ENCODE data around the gene ETS2. TPM values are rescaled to one million over a fixed set of nuclear protein-coding genes. Genes with fewer than 3 reads are reported as not detected.

ETS2 gene
- total RNA-seq (ENCODE audit: unreplicated experiment) = 16.2 TPM
- long read RNA-seq, partial matches to known transcripts = 1 of 5 reads
- long read RNA-seq, other reads (novel, unspliced or antisense) = 0 of 5 reads

DNA sequence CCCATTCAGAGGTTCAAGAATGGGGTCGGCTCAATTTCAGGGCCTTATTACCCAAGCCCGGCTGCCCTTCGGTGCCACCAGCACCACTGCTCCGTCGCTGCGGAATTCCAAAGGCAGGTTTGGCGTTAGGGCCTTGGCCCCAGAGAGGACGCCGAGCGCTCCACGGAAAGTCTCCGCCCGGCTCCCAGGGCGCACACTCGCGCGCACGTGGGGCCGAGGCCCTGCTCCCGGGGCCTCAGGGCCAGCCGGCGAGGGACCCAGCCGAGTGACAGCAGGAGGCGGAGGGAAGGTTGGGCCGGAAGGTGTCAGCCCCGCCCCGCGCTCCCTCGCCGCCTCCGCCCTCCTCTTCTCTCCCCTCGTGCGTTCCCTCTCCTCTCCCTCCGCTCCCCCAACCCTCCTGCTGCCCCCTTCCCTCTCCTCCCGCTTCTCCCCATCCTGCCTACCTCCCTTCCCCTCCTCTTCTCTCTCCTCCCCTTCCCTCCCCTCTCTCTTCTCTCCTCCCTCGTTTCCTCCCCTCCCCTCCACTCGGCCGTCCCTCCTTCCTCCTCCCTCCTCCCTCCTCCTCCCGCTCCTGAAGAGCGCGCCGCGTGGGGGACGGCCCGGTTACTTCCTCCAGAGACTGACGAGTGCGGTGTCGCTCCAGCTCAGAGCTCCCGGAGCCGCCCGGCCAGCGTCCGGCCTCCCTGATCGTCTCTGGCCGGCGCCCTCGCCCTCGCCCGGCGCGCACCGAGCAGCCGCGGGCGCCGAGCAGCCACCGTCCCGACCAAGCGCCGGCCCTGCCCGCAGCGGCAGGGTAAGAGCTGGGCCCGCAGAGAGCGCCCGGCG lies at the start of gene ETS2:
TSS of gene ETS2 (plus strand) at position 602 of the 825 bp plus-strand sequence. CDS start 4,106 bp downstream, outside the sequence.
- Mint-ChIP-seq H3K27ac (ENCODE audit: unreplicated experiment) (peak within 1 kb of the TSS; percentile 82), H3K4me1 (ENCODE audit: low read depth, unreplicated experiment) (peaks cover 9% of the 10 kb centered on the region), H3K4me3 (ENCODE audit: unreplicated experiment) (peak within 1 kb of the TSS; percentile 92), H3K36me3 (ENCODE audit: unreplicated experiment) (no peaks in the 10 kb centered on the region), H3K27me3 (ENCODE audit: unreplicated experiment) (peaks cover 9% of the 10 kb centered on the region), H3K9me3 (ENCODE audit: unreplicated experiment) (peaks cover 3% of the 10 kb centered on the region)
- peak; percentile 81 for DNase-seq
- no peak for TF ChIP-seq CTCF (IDR thresholded peaks at IDR 0.05; ENCODE audit: partially characterized antibody, unreplicated experiment)

DNA sequence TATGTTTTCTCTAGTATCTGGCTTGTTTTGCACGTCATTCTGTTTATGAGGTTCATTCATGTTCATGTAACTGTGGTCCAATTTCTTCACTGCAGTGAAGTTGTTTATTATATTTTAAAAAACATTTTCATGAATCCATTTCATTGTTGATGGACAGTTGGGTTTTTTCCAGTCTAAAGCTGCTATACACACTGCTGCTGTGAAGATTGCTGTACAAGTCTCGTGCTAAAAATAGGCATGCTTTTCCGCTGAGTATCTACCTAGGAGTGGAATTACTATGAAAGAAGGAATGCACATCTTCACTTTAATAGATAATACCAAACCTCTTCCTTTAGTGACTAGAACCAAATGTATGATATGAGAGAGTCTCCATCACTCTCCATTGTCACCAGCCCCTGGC lies 49.0 kb upstream of the ETS2 start:
- Mint-ChIP-seq H3K27ac (ENCODE audit: unreplicated experiment) (no peak overlapping the region), H3K4me1 (ENCODE audit: low read depth, unreplicated experiment) (peaks cover 6% of the 10 kb centered on the region), H3K27me3 (ENCODE audit: unreplicated experiment) (peaks cover 6% of the 10 kb centered on the region), H3K4me3 (ENCODE audit: unreplicated experiment) (no peak overlapping the region), H3K9me3 (ENCODE audit: unreplicated experiment) (no peaks in the 10 kb centered on the region), H3K36me3 (ENCODE audit: unreplicated experiment) (no peaks in the 10 kb centered on the region)
- DNase-seq = no peak
- no peak for TF ChIP-seq CTCF (IDR thresholded peaks at IDR 0.05; ENCODE audit: partially characterized antibody, unreplicated experiment)

DNA sequence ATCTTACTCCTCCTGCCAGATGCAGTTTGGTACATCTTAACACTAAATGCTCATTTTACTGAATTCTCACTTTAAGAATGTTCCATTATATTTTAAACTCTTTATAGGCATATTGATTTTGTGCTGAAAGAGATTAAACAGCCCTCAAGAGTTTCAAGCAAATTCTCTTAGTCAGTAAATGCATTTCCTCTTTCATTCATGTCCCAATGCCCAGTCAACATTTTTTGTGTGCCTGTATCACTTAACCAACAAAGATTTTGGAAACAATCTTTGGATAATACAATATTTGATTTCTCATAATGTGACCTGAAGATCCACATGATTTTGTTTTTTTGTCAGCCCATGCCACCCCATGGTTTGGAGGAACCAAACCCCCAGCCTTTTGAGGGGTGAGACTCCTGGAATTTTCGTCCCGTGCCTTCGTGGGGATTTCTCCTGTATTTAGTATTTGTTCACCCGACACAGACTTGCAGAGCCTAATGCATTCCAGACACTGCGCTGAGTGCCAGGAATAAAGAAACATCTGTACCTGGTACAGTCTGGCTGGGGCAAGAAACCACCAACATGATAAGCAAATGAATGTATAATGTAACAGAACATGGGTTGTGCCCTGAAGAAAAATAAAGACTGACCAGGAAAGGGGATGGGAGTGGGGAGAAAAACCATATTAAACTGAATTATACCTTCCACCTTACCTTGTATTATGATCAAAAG lies 47.1 kb upstream of the ETS2 start:
- no peak overlapping the region for H3K27ac Mint-ChIP-seq (ENCODE audit: unreplicated experiment)

DNA sequence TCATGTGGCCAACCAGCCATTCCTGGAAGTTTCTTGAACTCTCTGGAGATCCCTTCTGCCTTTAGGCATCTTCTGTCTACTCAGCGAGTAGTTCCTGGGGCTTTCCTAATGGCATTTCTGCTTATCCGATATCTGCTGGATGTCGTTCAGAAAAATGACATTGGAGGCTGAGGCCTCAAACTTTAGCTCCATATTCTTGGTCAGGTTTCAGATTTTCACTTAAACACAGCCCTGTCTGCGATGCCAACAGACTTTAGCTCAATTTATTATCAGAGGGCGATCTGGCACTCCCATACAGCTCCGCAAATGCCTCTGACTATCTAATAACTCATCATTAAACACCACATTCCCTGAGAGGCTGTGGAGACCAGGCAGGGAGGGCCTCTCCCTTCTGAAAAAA lies 46.3 kb upstream of the ETS2 start:
- Mint-ChIP-seq H3K27me3 (ENCODE audit: unreplicated experiment) (peaks cover 4% of the 10 kb centered on the region), H3K4me3 (ENCODE audit: unreplicated experiment) (no peak overlapping the region), H3K9me3 (ENCODE audit: unreplicated experiment) (no peaks in the 10 kb centered on the region), H3K36me3 (ENCODE audit: unreplicated experiment) (no peaks in the 10 kb centered on the region), H3K27ac (ENCODE audit: unreplicated experiment) (no peak overlapping the region), H3K4me1 (ENCODE audit: low read depth, unreplicated experiment) (no peaks in the 10 kb centered on the region)
- TF ChIP-seq CTCF (IDR thresholded peaks at IDR 0.05; ENCODE audit: partially characterized antibody, unreplicated experiment) = no peak
- no peak for DNase-seq

More for the DNA sequence above, 47.1 kb upstream of the ETS2 start:
- Mint-ChIP-seq H3K27me3 (ENCODE audit: unreplicated experiment) (peaks cover 6% of the 10 kb centered on the region), H3K4me3 (ENCODE audit: unreplicated experiment) (no peak overlapping the region), H3K9me3 (ENCODE audit: unreplicated experiment) (no peaks in the 10 kb centered on the region), H3K36me3 (ENCODE audit: unreplicated experiment) (no peaks in the 10 kb centered on the region), H3K4me1 (ENCODE audit: low read depth, unreplicated experiment) (no peaks in the 10 kb centered on the region)
- TF ChIP-seq CTCF (IDR thresholded peaks at IDR 0.05; ENCODE audit: partially characterized antibody, unreplicated experiment) = no peak
- no peak for DNase-seq

Data from glutamatergic neuron (in vitro differentiated cells).